Mucosa of rectum (tissue), 2 donors: ENCODE measurements around the gene TACC3.
"Not testable (repeated sequence)": the region's sequence is repeated elsewhere in the genome, so short reads cannot be mapped to it uniquely, and the experiment has no call there.

Experiments
- H3K27ac ChIP-seq, 2 donors: one replicate each; pipeline ENCODE4 v1.7.0; 2013; ENCODE audit warnings: inconsistent platforms in 2 of 2, low read depth in 2 of 2, low read length in 2 of 2
- H3K27me3 ChIP-seq, 2 donors: one replicate each; pipeline ENCODE4 v1.7.0; 2013; ENCODE audit warnings: low read length in 2 of 2; ENCODE audit not compliant: control insufficient read depth in 2 of 2, insufficient read depth in 2 of 2
- H3K36me3 ChIP-seq, 2 donors: one replicate each; pipeline ENCODE4 v1.7.0; 2013; ENCODE audit warnings: low read length in 2 of 2; ENCODE audit not compliant: control insufficient read depth in 2 of 2, insufficient read depth in 2 of 2
- H3K4me1 ChIP-seq, 2 donors: one replicate each; pipeline ENCODE4 v1.7.0; 2013; ENCODE audit warnings: low read length in 2 of 2, mild to moderate bottlenecking in 1 of 2; ENCODE audit not compliant: control insufficient read depth in 2 of 2, insufficient read depth in 2 of 2
- H3K4me3 ChIP-seq, 2 donors: one replicate each; pipeline ENCODE4 v1.7.0; 2013; ENCODE audit warnings: low read length in 2 of 2
- H3K9ac ChIP-seq, 2 donors: one replicate each; pipeline ENCODE4 v1.7.0; 2013; ENCODE audit warnings: low read length in 2 of 2, low read depth in 1 of 2, mild to moderate bottlenecking in 1 of 2
- H3K9me3 ChIP-seq, 2 donors: one replicate each; pipeline ENCODE4 v1.7.0; 2013; ENCODE audit warnings: low read length in 2 of 2; ENCODE audit not compliant: control insufficient read depth in 2 of 2
- donor health status: healthy.
- donor health status: Normal muscosa, but diverticular disease.

The TACC3 gene

DNA sequence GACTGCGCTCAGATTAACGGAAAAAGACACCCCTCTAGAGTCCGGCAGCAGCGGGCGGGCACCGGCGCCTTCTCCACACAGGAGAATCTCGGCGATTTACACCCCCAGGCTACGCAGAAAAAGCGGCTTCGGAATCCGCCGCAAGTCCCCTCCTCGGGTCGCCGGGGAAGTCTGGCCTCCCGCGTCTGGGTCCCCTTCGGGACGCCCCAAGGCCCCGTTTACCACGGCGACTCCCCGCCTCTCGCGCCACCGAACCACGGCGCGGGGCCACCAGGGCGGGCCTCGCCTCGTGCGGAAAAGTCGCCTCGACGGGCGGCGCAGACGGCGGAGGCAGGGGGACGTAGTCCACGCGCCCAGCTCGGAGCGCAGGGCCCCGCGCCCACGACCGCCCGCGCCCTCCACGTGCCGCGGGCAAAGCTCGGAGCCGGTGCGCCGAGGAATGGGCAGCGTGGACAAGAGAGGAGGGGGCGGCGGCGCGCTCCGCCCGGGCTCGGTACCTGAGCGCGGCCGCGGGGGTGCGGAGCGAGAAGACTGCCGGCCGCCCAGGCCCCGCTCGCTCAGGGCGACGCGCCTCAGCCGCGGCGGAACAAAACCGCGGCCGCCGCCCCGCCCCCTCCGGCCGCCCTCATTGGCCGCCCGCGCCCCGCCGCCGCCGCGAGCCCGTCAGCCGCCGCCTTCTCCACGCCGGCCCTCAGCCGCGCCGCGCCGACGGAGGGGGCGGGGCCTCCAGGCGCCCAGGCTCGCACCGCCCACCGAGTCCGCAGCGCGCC, 37.4 kb upstream of the TACC3 start, which contains the start of gene FAM53A:
Gene FAM53A (minus strand): TSS at position 578 of the 770 bp plus-strand sequence. CDS start 15,572 bp downstream, outside the sequence.
- Histone ChIP-seq H3K27ac (peak within 1 kb of the TSS; percentile 56 to 63), H3K4me1 (peaks cover 7 to 12% of the 10 kb centered on the region in 2 donors), H3K36me3 (no peaks in the 10 kb centered on the region), H3K9me3 (no peaks in the 10 kb centered on the region), H3K4me3 (peak within 1 kb of the TSS; percentile 70 to 71), H3K27me3 (no peaks in the 10 kb centered on the region), H3K9ac (peak within 1 kb of the TSS; percentile 63 to 79)

DNA sequence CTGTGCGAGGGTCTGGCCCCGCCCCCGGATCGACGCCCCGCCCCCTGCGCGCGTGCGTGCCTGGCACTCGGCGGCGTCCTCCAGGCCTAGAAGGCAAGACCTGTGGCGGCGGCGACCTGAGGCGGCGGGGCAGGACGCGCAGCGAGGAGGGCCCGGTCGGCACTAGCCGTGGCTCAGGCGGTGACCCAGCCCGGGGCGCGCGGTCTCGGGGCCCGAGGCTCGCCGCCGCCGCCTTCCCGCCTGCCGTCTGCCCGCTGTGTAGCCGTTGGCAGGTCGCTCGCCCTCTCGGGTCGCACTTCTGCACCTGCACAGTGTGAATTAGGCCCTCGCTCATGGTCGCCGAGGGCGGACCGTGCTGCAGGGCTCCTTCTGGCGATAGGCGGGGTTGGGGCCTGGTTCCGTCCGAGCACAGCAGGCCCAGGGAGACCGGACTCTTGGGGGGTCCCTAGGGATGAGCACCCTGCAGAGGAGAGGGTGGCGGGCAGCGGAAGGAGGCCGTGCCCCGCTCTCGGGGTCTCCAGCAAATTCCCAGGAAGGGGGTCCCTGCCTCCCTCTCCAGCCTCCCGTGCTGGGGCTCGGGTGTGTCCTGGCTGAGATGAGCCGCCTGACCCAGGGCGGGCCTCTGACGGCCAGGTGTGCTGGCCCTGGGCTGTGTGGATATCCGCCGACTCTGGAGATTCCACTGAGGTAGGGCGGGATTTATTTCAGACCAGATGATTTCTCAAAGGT, 36.7 kb upstream of the TACC3 start:
- H3K9ac ChIP-seq: peak overlapping the region; percentile 63 to 79
- H3K27me3 ChIP-seq: no peaks in the 10 kb centered on the region
- peaks cover 7 to 12% of the 10 kb centered on the region in 2 donors for H3K4me1 ChIP-seq
- H3K27ac ChIP-seq: peak overlapping the region; percentile 48
- H3K4me3 ChIP-seq: peak overlapping the region; percentile 66 to 71
- H3K36me3 ChIP-seq: no peaks in the 10 kb centered on the region
- no peaks in the 10 kb centered on the region for H3K9me3 ChIP-seq

DNA sequence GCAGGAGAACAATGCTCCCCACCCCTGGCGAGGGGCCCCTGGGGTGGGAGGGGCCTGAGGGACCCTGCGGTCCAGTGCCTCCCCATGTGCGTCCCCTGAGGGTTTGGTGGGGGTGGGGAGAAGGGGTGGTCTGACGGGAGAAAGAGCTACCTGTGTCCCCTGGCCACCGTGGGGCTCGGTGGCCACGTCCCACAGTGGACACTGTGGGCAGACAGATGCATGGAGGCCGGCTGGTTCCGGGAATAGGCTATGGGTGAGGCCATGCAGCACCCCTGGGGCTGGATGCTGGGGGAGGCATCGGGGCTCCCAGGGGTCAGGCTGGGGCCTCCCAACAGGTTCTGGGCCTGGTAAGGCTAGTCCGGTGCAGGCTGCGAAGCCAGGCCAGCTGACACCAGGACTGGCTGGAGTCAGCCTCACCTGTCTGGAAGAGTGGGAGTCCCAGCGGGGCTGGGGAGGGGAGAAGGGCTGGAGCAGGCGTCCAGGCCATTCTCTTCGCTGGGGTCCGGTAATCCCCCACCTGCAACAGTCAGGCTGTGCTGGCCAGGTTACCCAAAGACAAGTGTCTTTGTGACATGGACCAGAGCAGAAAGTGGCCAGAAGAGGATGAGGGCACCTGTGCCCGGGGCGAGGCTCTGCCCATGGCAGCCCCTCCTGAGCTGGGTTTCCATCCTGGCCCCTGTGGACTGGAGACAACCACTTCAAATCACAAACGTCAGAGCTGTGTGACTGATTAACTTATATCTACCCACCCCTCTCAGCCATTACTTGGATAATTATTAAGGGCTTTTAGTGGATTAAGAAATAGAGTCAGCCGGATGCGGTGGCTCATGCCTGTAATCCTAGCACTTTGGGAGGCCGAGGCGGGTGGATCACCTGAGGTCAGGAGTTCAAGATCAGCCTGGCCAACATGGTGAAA, 35.8 kb upstream of the TACC3 start:
- Histone ChIP-seq H3K9me3 (no peaks in the 10 kb centered on the region), H3K36me3 (peaks cover 0 to 2% of the 10 kb centered on the region in 2 donors), H3K4me1 (peaks cover 7 to 12% of the 10 kb centered on the region in 2 donors), H3K27ac (no peak overlapping the region), H3K27me3 (no peaks in the 10 kb centered on the region), H3K9ac (peak overlapping the region in 1 of 2 donors; percentile 7), H3K4me3 (peak overlapping the region; percentile 66 to 71)

DNA sequence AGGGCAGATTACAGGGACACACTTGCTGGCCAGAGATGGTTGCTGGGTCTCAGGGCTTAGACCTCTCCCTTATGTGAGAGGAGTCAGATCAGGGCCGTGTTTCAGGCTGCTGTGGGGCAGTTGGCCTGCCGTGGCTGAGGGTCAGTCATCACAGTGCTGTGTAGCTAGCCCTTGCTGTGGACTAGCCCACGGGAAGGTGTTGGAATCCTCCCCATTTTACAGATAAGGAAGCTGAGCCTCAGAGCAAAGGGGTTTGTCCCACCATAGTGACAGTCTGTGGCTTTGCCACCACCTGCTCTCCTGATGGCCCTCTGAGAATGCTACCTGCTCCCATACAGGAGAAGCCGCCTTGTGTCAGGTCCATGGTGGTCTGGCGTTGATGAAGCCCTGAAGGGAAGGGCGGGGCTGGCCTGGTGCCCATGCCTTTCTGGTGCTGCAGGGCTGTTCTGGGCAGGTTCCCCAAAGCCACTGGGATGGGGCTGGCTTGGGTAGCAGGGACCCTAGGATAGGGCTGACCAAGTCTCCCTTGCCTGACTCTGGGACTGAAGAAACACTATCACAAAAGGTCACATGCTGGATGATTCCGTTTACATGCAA, 34.8 kb upstream of the TACC3 start:
- H3K27ac ChIP-seq: no peak overlapping the region

DNA sequence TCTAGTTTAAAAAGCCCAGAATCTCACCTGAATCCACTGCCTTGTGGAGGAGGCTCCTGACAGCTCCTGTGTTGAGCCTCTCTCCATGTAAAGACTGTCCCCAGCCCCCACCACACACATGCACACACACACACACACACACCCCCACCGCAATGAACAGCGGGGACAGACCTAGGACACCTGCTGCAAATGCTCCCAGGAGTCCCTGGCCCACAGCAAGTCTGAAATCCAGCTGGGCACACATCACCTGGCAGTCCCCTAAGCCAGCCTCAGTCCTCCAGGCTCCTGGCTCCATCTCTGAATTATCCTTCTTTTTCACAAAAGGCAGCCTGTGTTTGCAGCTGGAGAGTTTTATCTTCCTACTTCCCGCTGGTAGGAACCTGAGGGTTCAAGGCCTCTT, 30.6 kb upstream of the TACC3 start:
- Histone ChIP-seq H3K4me1 (no peaks in the 10 kb centered on the region), H3K36me3 (peaks cover 27 to 43% of the 10 kb centered on the region in 2 donors), H3K9ac (no peak overlapping the region), H3K27ac (no peak overlapping the region), H3K4me3 (no peak overlapping the region), H3K9me3 (no peaks in the 10 kb centered on the region), H3K27me3 (no peaks in the 10 kb centered on the region)

More for the DNA sequence above, 34.8 kb upstream of the TACC3 start:
- H3K27me3 ChIP-seq: no peaks in the 10 kb centered on the region
- no peak overlapping the region for H3K4me3 ChIP-seq
- peaks cover 7 to 12% of the 10 kb centered on the region in 2 donors for H3K4me1 ChIP-seq
- H3K36me3 ChIP-seq: peaks cover 10 to 12% of the 10 kb centered on the region in 2 donors
- no peak overlapping the region for H3K9ac ChIP-seq
- H3K9me3 ChIP-seq: no peaks in the 10 kb centered on the region

DNA sequence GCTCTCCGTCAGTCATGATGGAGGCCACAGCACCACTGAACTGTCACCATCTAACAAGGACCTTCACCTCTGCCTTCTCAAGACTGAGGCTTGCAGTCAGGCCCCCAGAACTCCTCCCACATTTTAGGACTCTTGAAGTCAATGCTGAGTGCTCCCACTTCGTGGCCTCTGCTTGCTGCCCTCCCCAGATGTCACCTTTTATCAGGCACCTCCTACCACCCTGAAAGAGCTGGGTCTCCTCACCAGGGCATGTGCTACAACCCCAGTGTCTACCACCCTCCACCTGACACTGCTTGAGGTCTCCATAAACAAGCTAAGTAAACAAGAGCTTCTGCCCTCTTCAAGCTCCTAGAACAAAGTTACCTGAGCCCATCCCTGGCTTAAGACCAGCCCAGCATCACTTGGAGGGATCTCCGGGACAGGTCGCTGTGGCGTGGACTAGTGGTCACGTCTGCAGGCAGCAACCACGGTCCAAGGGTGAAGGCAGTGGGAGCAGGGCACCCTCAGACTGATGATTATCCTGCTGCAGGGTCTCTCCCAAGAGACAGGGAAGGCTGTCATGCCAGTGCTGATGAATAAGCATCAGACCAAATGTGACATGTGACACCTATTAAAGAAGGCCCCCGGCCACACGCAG, 29.5 kb upstream of the TACC3 start:
- Histone ChIP-seq H3K27me3 (no peaks in the 10 kb centered on the region), H3K4me1 (no peaks in the 10 kb centered on the region), H3K9ac (no peak overlapping the region), H3K27ac (no peak overlapping the region), H3K9me3 (no peaks in the 10 kb centered on the region), H3K36me3 (peaks cover 32 to 50% of the 10 kb centered on the region in 2 donors), H3K4me3 (no peak overlapping the region)

DNA sequence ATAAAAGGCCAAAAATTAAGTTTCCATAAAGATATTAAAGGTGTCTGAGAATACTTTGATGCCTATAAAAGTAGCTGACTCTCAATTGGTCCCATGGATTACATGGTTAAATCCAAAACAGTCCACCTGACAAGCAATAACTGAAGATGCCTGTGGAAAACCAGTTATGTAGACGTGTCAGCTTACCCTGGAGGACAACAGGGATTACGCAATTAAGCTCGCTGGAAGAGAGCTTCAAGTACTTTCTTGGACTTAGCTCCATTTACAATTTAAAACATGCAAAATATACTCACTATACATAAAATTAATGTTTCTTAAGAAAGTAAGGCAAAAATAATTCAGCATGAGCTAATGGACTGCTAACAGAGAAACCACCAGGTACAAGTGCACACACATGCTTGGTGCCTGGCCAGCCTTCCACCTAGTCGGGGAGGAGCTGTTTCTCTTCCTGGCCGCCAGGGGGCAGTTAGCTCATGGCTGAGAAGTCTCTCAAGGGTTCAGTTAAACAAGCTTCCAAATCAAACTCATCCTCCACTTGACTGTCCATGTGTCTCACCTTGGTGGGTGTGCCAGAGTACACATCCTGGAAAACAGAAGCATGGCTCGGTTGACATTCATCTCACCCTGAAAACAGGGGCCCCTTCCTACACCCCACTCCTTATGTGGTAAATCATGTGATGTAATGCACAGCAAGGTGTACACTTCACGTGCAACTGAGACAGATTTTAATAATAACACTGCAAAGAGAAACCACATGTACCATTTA, 28.0 kb upstream of the TACC3 start:
- no peak overlapping the region for H3K4me3 ChIP-seq
- no peaks in the 10 kb centered on the region for H3K9me3 ChIP-seq
- H3K9ac ChIP-seq: no peak overlapping the region
- H3K27ac ChIP-seq: no peak overlapping the region
- H3K36me3 ChIP-seq: peaks cover 35 to 59% of the 10 kb centered on the region in 2 donors
- H3K27me3 ChIP-seq: no peaks in the 10 kb centered on the region
- no peaks in the 10 kb centered on the region for H3K4me1 ChIP-seq

DNA sequence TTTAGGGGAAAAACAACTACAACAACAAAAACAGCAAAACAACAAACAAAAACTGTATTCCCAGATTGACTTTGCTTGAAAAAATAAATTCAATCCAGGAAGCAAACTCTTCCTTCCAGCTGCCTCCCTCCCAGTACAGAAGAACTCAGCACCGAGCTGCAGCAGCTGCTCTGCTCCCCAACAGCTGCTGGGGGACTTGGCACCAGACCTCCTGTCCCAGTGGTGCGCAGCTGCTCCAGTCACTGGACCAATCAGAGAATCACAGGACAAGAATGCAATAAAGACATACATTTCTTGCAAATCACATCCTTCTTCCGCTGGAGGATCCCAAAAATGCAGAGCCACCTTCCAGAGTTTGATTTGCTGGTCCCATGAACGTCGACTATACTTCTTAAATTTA, 25.4 kb upstream of the TACC3 start:
- H3K9ac ChIP-seq: no peak overlapping the region
- H3K4me3 ChIP-seq: no peak overlapping the region
- no peak overlapping the region for H3K27ac ChIP-seq
- H3K9me3 ChIP-seq: no peaks in the 10 kb centered on the region
- H3K36me3 ChIP-seq: peaks cover 41 to 66% of the 10 kb centered on the region in 2 donors
- H3K27me3 ChIP-seq: no peaks in the 10 kb centered on the region
- H3K4me1 ChIP-seq: no peaks in the 10 kb centered on the region

DNA sequence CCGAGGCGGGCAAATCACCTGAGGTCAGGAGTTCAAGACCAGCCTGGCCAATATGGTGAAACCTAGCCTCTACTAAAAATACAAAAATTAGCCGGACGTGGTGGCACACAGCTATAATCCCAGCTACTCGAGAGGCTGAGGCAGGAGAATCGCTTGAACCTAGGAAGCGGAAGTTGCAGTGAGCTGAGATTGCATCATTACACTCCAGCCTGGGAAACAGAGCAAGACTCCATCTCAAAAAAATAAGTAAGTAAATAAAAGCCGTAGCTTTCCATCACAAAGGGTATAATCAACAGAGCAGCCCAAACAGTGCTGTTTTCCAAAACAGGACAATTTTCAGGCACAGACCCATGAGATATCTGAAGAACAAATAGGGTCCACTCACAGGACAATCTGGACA, 19.6 kb upstream of the TACC3 start:
- not testable (repeated sequence) for H3K9ac ChIP-seq, H3K27ac ChIP-seq, H3K9me3 ChIP-seq, H3K4me3 ChIP-seq, H3K27me3 ChIP-seq, H3K4me1 ChIP-seq
- H3K36me3 ChIP-seq: peaks cover 37 to 63% of the 10 kb centered on the region in 2 donors
